ENCODE data around the gene KLHL29. TPM values are rescaled to one million over a fixed set of nuclear protein-coding genes. Genes with fewer than 3 reads are reported as not detected.

KLHL29 gene
- total RNA-seq, 4 donors from 2014 or later, result 2.2 to 3.3 (median 2.7) TPM

GRCh38 chr2:23377771-23378170 lies 7.2 kb upstream of the KLHL29 start:
- 89 to 93% methylated on average over 4 of the region's 4 CpGs for WGBS, 2 donors
- intact Hi-C loops (cut with DNase I), result no loop called here
- TF ChIP-seq CTCF (IDR thresholded peaks at IDR 0.05), result no peak
- TF ChIP-seq POLR2A (IDR thresholded peaks at IDR 0.05), result no peak
- Histone ChIP-seq H3K36me3 (no peaks in the 10 kb centered on the region), H3K9me3 (no peaks in the 10 kb centered on the region), H3K27me3 (no peaks in the 10 kb centered on the region), H3K4me3 (replicated peaks in 1 of 3) (no peak overlapping the region), H3K4me1 (peaks cover 0 to 4% of the 10 kb centered on the region in 2 donors), H3K27ac (no peak overlapping the region)
- no peak for DNase-seq

GRCh38 chr2:23378496-23378895 lies 6.5 kb upstream of the KLHL29 start:
- no peaks in the 10 kb centered on the region for H3K27me3 ChIP-seq
- no peak overlapping the region for H3K4me3 ChIP-seq (replicated peaks in 1 of 3)
- no peaks in the 10 kb centered on the region for H3K9me3 ChIP-seq
- no peak for TF ChIP-seq POLR2A (IDR thresholded peaks at IDR 0.05)
- no peak for TF ChIP-seq CTCF (IDR thresholded peaks at IDR 0.05)
- no peak overlapping the region for H3K27ac ChIP-seq
- intact Hi-C loops (cut with DNase I), result no loop called here
- WGBS, 2 donors, result 81 to 93% methylated on average over 2 of the region's 2 CpGs
- no peaks in the 10 kb centered on the region for H3K36me3 ChIP-seq
- no peak for DNase-seq
- H3K4me1 ChIP-seq, result peaks cover 0 to 4% of the 10 kb centered on the region in 2 donors

GRCh38 chr2:23379220-23379695 lies 5.7 kb upstream of the KLHL29 start:
- no peak for DNase-seq
- Histone ChIP-seq H3K9me3 (no peaks in the 10 kb centered on the region), H3K27me3 (no peaks in the 10 kb centered on the region), H3K36me3 (no peaks in the 10 kb centered on the region), H3K4me3 (replicated peaks in 1 of 3) (no peak overlapping the region), H3K27ac (no peak overlapping the region), H3K4me1 (peaks cover 0 to 4% of the 10 kb centered on the region in 2 donors)
- 65 to 71% methylated on average over 5 to 6 of the region's 7 CpGs for WGBS, 2 donors
- intact Hi-C loops (cut with DNase I), result no loop called here
- no peak for TF ChIP-seq CTCF (IDR thresholded peaks at IDR 0.05)
- no peak for TF ChIP-seq POLR2A (IDR thresholded peaks at IDR 0.05)

GRCh38 chr2:23380562-23381065 lies 4.4 kb upstream of the KLHL29 start:
- no peak overlapping the region for H3K4me3 ChIP-seq (replicated peaks in 1 of 3)
- WGBS, 2 donors, result 32 to 47% methylated on average over 4 of the region's 4 CpGs
- no peak overlapping the region for H3K27ac ChIP-seq
- no peaks in the 10 kb centered on the region for H3K9me3 ChIP-seq
- H3K27me3 ChIP-seq, result no peaks in the 10 kb centered on the region
- H3K36me3 ChIP-seq, result no peaks in the 10 kb centered on the region
- intact Hi-C loops (cut with DNase I), result no loop called here
- TF ChIP-seq CTCF (IDR thresholded peaks at IDR 0.05) (no peak), POLR2A (IDR thresholded peaks at IDR 0.05) (no peak)
- no peak for DNase-seq
- H3K4me1 ChIP-seq, result peaks cover 0 to 7% of the 10 kb centered on the region in 2 donors

GRCh38 chr2:23381084-23381483 lies 3.9 kb upstream of the KLHL29 start:
- H3K36me3 ChIP-seq, result no peaks in the 10 kb centered on the region
- H3K27me3 ChIP-seq, result peaks cover 4% of the 10 kb centered on the region
- no peak overlapping the region for H3K27ac ChIP-seq
- intact Hi-C loops (cut with DNase I), result no loop called here
- 37 to 39% methylated on average over 6 of the region's 6 CpGs for WGBS, 2 donors
- no peak overlapping the region for H3K4me3 ChIP-seq (replicated peaks in 1 of 3)
- TF ChIP-seq CTCF (IDR thresholded peaks at IDR 0.05), result no peak
- no peak for TF ChIP-seq POLR2A (IDR thresholded peaks at IDR 0.05)
- H3K9me3 ChIP-seq, result no peaks in the 10 kb centered on the region
- DNase-seq, result peak; percentile 65 to 81
- peaks cover 4 to 12% of the 10 kb centered on the region in 2 donors for H3K4me1 ChIP-seq

Measured in thyroid gland (tissue), 4 donors.